Measurements from ENCODE around the gene WDR35.
"Not testable (repeated sequence)": the region's sequence is repeated elsewhere in the genome, so short reads cannot be mapped to it uniquely, and the experiment has no call there.

The WDR35 gene

DNA sequence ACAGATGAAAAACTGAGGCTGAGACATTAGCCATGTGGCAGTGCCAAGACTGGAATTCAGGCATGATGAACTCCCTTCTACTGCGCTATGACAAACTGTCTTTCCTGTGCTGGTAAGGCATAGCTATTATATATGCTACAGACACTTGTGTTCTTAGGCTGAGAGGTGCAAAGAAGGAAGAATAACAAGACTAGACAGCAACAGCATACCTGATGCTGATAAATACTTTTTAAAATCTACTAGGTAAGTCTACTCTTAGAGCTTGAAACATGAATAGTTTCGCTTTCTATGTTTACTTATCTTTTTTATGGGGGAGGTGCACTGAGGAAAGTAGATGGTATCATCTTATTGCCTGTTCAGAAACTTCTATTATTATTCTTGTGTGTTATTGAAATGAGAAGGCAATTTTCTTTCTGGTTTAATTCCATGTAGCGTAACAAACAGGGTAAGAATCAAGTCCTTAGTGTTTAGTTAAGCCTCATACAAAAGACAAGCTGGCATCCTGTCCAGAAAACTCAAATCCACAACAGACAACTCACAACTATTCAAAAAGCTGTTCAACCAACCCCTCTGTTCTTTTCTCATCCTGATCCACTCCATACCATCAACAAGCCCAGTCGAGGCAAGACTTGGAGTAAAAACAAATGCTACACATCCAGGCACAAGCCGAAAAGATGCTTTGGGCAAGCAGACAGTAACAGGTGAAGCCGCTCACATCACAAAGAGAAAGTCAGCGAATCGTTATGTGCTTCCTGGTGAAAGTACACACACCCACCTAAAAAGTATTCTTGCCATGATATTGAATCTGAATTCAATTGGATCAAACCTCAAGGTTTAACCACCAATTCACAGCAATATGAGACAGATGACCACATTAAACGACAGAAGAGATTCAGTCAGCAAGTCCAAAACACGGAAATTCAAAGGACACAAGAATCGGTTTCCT lies 89.6 kb downstream of the WDR35 start:
- Histone ChIP-seq H3K4me3 (ENCODE audit: low read length) (peak overlapping the region; percentile 91), H3K27me3 (ENCODE audit: insufficient read depth, low read length) (no peaks in the 10 kb centered on the region), H3K4me1 (ENCODE audit: insufficient read depth, low read length) (peaks cover 11% of the 10 kb centered on the region; the same call in 1 of the 2 replicates), H3K27ac (ENCODE audit: low read length) (no peak overlapping the region), H3K36me3 (ENCODE audit: insufficient read depth, low read depth, low read length) (no peaks in the 10 kb centered on the region), H3K9me3 (ENCODE audit: insufficient read depth, low read depth, low read length) (no peaks in the 10 kb centered on the region), H3K9ac (ENCODE audit: low read depth, low read length) (peak overlapping the region; percentile 98)

DNA sequence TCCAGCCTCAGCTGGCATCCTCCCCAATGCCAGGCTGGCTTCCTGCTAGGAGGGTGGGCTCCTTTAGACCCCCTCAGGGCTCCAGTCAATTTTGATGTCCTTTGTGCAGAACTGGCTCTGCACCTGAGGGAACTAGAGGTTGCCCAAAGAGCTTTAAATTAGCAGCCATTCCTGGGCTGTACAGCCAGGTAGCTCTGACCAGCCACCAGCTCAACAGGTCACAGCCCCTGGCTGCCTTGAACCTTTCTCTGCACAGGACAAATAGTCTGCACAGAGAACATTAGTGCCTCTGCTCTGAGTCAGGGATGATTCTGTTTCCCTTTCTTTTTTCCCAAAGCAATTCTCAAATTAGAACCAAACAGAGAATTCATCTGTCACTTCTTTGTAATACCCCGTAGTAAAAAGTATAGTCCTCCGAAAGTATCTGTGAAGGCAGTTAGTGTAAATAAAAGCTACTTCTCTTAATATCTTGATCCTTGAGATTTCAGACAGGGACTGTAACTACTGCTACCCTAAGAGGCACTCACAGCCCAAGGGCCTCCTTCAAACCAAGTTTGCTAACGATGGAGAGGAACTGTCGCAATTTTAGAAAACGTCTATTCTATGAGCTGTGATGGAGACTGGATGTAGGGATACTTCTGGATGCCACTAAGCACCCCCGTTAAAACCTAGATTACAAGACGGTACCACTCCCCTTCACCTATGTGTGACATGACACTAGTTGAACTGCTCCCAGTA lies 91.1 kb downstream of the WDR35 start:
- Histone ChIP-seq H3K27ac (ENCODE audit: low read length) (no peak overlapping the region), H3K9ac (ENCODE audit: low read depth, low read length) (no peak overlapping the region), H3K4me1 (ENCODE audit: insufficient read depth, low read length) (peaks cover 11% of the 10 kb centered on the region; the same call in 1 of the 2 replicates), H3K9me3 (ENCODE audit: insufficient read depth, low read depth, low read length) (no peaks in the 10 kb centered on the region), H3K27me3 (ENCODE audit: insufficient read depth, low read length) (no peaks in the 10 kb centered on the region), H3K4me3 (ENCODE audit: low read length) (no peak overlapping the region), H3K36me3 (ENCODE audit: insufficient read depth, low read depth, low read length) (no peaks in the 10 kb centered on the region)

DNA sequence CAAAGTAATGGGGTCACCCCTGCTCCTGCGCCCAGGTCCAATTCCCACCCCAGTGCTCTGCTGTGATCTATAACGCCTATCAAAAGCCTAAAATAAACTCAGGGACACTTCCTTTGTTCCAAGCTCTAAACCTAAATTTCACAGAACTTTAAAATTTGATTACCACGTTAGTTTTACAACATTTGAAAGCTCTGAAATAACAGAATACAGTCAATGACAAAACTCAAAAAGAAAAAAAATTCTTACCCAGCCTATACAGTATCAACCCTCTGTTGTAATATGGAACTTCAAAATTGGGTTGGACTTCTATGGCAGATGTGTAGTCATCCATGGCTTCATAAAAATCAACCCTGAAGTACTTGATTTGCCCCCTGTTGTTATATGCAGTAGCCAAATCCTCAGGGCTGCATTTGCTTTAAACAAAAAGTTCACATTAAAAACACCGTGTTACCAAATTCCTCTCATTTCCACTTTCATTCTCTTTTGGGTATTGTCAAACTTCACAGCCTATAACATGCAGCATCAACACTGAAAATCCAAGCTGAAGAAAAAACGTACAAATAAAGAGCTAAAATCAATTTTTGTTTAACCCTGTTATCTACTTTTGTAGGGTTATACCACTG lies 92.2 kb downstream of the WDR35 start:
- Histone ChIP-seq H3K36me3 (ENCODE audit: insufficient read depth, low read depth, low read length) (no peaks in the 10 kb centered on the region), H3K9me3 (ENCODE audit: insufficient read depth, low read depth, low read length) (no peaks in the 10 kb centered on the region), H3K27me3 (ENCODE audit: insufficient read depth, low read length) (no peaks in the 10 kb centered on the region), H3K4me1 (ENCODE audit: insufficient read depth, low read length) (peaks cover 10% of the 10 kb centered on the region; the same call in 1 of the 2 replicates), H3K4me3 (ENCODE audit: low read length) (no peak overlapping the region), H3K27ac (ENCODE audit: low read length) (no peak overlapping the region), H3K9ac (ENCODE audit: low read depth, low read length) (no peak overlapping the region)

DNA sequence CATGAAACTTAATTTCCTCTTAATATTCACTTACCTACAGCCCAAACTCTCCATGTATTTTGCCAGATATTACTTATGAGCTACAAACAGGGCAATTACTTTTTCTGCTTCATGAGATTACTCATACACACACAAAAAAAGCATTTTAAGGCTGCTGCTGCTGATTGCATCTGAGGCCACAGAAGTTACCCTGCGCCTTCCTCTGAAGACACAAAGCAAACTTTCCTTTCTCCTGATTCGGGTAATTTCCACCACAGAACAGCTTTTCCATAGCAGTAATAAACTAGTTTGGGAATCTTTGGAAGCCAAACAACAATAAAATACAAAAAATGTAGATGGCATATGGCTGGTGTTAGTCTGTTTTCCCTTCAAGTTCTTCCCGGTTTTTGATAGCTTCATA lies 94.4 kb downstream of the WDR35 start:
- Histone ChIP-seq H3K36me3 (ENCODE audit: insufficient read depth, low read depth, low read length) (no peaks in the 10 kb centered on the region), H3K4me1 (ENCODE audit: insufficient read depth, low read length) (0 out of 2 replicates have a peak, but pooled peaks cover 4% of the 10 kb centered on the region), H3K27ac (ENCODE audit: low read length) (no peak overlapping the region), H3K9ac (ENCODE audit: low read depth, low read length) (no peak overlapping the region), H3K27me3 (ENCODE audit: insufficient read depth, low read length) (no peaks in the 10 kb centered on the region), H3K9me3 (ENCODE audit: insufficient read depth, low read depth, low read length) (no peaks in the 10 kb centered on the region), H3K4me3 (ENCODE audit: low read length) (no peak overlapping the region)

DNA sequence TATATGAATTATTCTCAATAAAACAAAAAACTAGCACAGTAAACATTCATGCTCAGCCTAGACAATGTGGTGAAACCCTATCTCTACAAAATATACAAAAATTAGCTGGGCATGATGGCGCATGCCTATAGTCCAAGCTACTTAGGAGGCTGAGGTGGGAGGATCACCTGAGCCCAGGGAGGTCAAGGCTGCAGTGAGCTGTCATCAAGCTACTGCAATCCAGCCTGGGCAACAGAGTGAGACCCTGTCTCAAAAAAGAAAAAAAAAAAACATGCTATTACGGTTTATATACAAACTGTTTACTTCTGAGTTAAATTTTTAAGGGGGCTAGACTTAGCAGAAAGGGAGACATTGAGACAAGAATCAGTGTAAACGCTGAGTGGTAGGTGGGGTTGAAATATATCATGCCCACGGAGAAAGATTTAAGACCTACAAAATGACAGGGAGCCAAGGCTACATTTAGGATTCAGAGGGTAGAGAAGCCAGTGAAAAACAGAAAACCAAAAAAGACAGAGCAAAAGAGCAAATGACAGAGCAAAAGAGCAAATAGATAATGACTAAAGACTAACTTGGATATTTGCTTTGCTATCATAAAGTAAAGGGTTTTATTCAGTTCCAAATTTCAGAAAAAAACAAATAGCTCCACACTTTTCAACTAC lies 95.6 kb downstream of the WDR35 start:
- Histone ChIP-seq H3K9ac (ENCODE audit: low read depth, low read length) (no peak overlapping the region), H3K36me3 (ENCODE audit: insufficient read depth, low read depth, low read length) (no peaks in the 10 kb centered on the region), H3K4me1 (ENCODE audit: insufficient read depth, low read length) (no peaks in the 10 kb centered on the region), H3K27me3 (ENCODE audit: insufficient read depth, low read length) (no peaks in the 10 kb centered on the region), H3K9me3 (ENCODE audit: insufficient read depth, low read depth, low read length) (no peaks in the 10 kb centered on the region), H3K4me3 (ENCODE audit: low read length) (no peak overlapping the region), H3K27ac (ENCODE audit: low read length) (no peak overlapping the region)

DNA sequence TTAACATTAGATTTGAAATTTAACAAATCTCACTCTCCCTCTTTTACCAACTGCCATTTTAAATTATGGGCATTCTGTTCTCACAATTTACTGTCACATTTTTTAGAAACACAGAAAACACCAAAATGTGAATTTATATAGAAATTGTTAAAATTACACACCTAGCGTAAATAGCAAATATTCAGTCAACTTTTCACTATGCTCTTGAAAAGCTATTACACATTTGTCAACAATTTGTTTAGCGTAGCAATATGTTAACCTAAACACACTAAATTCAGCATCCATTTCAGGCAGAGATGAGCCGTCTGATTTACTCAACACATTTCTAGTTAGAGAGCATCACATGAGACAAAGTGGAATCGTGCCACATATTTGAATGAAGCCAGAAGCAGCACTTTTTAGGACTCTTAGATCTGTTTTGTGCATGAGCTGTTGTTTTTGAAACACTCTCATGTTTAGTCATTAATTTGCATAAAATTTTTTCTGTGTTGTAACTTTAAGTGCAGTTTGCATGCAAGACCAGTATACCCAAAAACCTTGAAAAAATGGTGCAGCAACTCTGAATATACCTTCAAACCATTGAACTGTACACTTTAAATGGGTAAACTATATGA lies 96.3 kb downstream of the WDR35 start:
- Histone ChIP-seq H3K9me3 (ENCODE audit: insufficient read depth, low read depth, low read length) (no peaks in the 10 kb centered on the region), H3K9ac (ENCODE audit: low read depth, low read length) (no peak overlapping the region), H3K4me1 (ENCODE audit: insufficient read depth, low read length) (no peaks in the 10 kb centered on the region), H3K27me3 (ENCODE audit: insufficient read depth, low read length) (no peaks in the 10 kb centered on the region), H3K27ac (ENCODE audit: low read length) (no peak overlapping the region), H3K36me3 (ENCODE audit: insufficient read depth, low read depth, low read length) (no peaks in the 10 kb centered on the region), H3K4me3 (ENCODE audit: low read length) (no peak overlapping the region)

DNA sequence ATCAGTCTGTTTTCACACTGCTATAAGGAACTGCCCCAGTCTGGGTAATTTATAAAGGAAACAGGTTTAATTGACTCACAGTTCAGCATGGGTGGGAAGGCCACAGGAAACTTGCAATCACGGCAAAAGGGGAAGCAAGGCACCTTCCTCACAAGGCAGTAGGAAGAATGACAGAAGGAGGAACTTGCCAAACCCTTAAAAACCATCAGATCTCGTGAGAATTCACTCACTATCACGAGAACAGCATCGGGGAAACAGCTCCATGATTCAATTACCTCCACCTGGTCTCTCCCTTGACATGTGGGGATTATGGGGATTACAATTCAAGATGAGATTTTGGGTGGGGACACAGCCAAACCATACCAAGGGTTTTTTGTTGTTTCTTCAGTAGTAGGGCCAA lies 97.9 kb downstream of the WDR35 start:
- H3K9ac ChIP-seq (ENCODE audit: low read depth, low read length); H3K27ac ChIP-seq (ENCODE audit: low read length); H3K9me3 ChIP-seq (ENCODE audit: insufficient read depth, low read depth, low read length); H3K4me1 ChIP-seq (ENCODE audit: insufficient read depth, low read length); H3K4me3 ChIP-seq (ENCODE audit: low read length); H3K36me3 ChIP-seq (ENCODE audit: insufficient read depth, low read depth, low read length); H3K27me3 ChIP-seq (ENCODE audit: insufficient read depth, low read length): not testable (repeated sequence)

DNA sequence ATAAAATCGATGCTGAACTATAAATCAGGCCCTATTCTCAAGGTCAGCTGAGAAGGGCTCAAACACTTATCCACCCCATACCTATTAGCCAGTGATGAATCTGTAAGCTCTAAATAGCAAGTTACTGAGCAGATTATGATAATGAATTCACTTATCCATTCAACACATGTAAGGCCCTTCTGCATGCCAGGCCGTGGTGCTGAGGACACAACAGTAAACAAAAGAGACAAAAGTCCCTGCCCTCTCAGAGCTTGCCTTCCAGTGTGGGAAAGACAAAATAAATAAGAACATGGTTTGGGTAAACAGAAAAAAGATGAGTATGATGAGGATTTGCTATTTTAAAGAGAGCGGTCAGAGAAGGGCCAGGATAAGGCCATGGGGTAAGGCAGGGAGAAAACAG lies 99.8 kb downstream of the WDR35 start:
- Histone ChIP-seq H3K27me3 (ENCODE audit: insufficient read depth, low read length) (no peaks in the 10 kb centered on the region), H3K9me3 (ENCODE audit: insufficient read depth, low read depth, low read length) (no peaks in the 10 kb centered on the region), H3K4me1 (ENCODE audit: insufficient read depth, low read length) (no peaks in the 10 kb centered on the region), H3K9ac (ENCODE audit: low read depth, low read length) (no peak overlapping the region), H3K4me3 (ENCODE audit: low read length) (no peak overlapping the region), H3K27ac (ENCODE audit: low read length) (no peak overlapping the region), H3K36me3 (ENCODE audit: insufficient read depth, low read depth, low read length) (no peaks in the 10 kb centered on the region)

DNA sequence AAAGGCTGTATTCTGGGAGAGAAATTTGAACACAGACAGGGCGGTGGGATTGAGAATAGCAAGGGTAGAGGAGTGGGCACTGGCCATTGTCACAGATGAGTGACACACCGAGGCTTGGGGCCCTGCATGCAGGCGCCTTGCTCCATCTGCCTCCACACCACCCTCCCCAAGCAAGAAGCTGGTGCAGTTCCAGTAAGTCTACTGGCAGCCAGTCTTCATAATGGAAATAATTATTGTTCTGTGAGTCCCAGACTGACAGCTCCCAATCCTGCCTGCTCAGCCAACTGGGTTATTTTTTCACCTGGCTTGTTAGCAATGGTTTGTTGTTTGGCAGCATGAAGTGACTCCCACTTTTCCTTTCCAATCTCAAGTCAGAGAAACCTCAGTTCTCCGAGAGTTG lies 101.1 kb downstream of the WDR35 start:
- H3K9me3 ChIP-seq (ENCODE audit: insufficient read depth, low read depth, low read length): no peaks in the 10 kb centered on the region

DNA sequence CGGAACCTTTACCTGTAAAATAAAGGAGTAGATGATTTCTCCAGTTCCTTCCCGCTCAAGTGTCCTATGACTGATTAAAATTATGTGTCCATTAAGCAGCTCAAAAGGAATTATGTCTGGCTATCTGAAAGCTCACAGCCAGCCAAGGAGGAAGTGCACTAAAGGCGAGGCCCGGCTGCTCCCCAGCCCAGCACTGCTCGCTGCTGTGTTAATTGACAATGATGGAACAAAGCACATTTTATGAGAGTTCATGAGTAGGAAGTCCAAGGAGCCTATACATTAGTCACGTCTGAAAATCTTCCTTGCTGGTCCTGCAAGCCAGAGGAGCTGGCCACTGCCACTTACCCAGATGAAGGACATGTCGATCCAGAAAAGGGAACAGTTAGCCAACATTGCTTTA lies 102.4 kb downstream of the WDR35 start:
- Histone ChIP-seq H3K4me1 (ENCODE audit: insufficient read depth, low read length) (no peaks in the 10 kb centered on the region), H3K4me3 (ENCODE audit: low read length) (no peak overlapping the region), H3K36me3 (ENCODE audit: insufficient read depth, low read depth, low read length) (no peaks in the 10 kb centered on the region), H3K9me3 (ENCODE audit: insufficient read depth, low read depth, low read length) (no peaks in the 10 kb centered on the region), H3K27me3 (ENCODE audit: insufficient read depth, low read length) (no peaks in the 10 kb centered on the region), H3K9ac (ENCODE audit: low read depth, low read length) (no peak overlapping the region), H3K27ac (ENCODE audit: low read length) (no peak overlapping the region)

More for the DNA sequence above, 101.1 kb downstream of the WDR35 start:
- H3K27ac ChIP-seq (ENCODE audit: low read length): no peak overlapping the region
- H3K27me3 ChIP-seq (ENCODE audit: insufficient read depth, low read length): no peaks in the 10 kb centered on the region
- H3K4me3 ChIP-seq (ENCODE audit: low read length): no peak overlapping the region
- no peak overlapping the region for H3K9ac ChIP-seq (ENCODE audit: low read depth, low read length)
- no peaks in the 10 kb centered on the region for H3K36me3 ChIP-seq (ENCODE audit: insufficient read depth, low read depth, low read length)
- no peaks in the 10 kb centered on the region for H3K4me1 ChIP-seq (ENCODE audit: insufficient read depth, low read length)

DNA sequence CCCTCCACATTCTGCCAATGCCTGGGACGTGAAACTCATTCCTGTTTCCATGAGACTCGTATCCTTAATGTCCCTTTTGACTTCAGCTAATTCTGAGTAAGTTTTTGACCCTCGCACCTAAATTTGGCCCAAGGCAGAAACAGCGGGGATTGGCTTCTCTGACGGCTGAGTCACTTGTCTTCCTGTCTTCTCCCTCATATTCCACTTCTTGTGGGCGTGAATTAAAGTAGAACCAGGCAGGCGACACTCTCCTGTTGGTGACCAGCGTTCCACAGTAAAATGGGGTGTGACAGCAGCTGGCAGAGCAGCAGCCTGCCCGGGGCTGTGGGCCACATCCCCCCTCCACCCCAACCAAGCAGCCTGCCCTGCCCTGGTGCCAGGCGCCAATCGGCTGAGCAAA lies 103.6 kb downstream of the WDR35 start:
- H3K27me3 ChIP-seq (ENCODE audit: insufficient read depth, low read length): no peaks in the 10 kb centered on the region
- H3K27ac ChIP-seq (ENCODE audit: low read length): no peak overlapping the region
- H3K9ac ChIP-seq (ENCODE audit: low read depth, low read length): no peak overlapping the region
- no peaks in the 10 kb centered on the region for H3K36me3 ChIP-seq (ENCODE audit: insufficient read depth, low read depth, low read length)
- H3K9me3 ChIP-seq (ENCODE audit: insufficient read depth, low read depth, low read length): no peaks in the 10 kb centered on the region
- no peak overlapping the region for H3K4me3 ChIP-seq (ENCODE audit: low read length)
- no peaks in the 10 kb centered on the region for H3K4me1 ChIP-seq (ENCODE audit: insufficient read depth, low read length)

All from iPS-20b (cell line).